ENCODE data around the gene TLR2.

GRCh38 chr4:153705743-153706468 is 21.8 kb downstream of the TLR2 start:
- TF ChIP-seq RAD21 (IDR thresholded peaks at IDR 0.05) (no peak), CTCF (IDR thresholded peaks at IDR 0.05; ENCODE audit: low read depth, low read length, missing input control) (no peak), JUND (IDR thresholded peaks at IDR 0.05) (no peak), TAF1 (conservative IDR thresholded peaks at IDR 0.05) (no peak)
